GM10847 (cell line): Measurements from ENCODE around the gene ADAMTS9.

Source experiments
- POLR2A ChIP-seq: IDR thresholded peaks from 2 replicates; pipeline ENCODE4 v1.6.1; 2011; ENCODE audit not compliant: insufficient read length; ENCODE audit errors: extremely low read depth

Gene ADAMTS9

GRCh38 chr3:64648927-64649906 lies 38.6 kb downstream of the ADAMTS9 start:
- no peak for TF ChIP-seq POLR2A

GRCh38 chr3:64647825-64648224 lies 40.0 kb downstream of the ADAMTS9 start:
- no peak for TF ChIP-seq POLR2A

- TF ChIP-seq POLR2A: no peak
Measured at GRCh38 chr3:64645243-64645642, 42.6 kb downstream of the ADAMTS9 start.

DNA sequence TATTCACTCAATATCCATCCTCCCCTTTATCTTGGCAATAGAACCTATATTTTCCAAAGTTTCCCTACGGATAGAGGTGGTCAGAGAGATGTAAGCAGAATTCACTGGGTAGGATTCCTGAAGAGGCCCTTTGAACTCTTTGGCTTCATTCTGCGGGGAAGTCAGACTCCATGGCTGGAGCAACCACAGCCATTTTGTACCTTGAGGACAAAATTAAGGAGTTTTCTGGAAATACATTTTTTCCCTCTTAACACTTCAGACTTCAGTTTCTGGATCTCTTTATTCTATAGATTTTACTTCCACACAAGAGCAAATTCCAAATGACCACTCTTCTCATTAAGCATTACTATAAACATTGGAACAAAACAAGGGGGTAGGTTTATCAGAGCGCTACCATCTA lies 43.3 kb downstream of the ADAMTS9 start:
- no peak for TF ChIP-seq POLR2A

DNA sequence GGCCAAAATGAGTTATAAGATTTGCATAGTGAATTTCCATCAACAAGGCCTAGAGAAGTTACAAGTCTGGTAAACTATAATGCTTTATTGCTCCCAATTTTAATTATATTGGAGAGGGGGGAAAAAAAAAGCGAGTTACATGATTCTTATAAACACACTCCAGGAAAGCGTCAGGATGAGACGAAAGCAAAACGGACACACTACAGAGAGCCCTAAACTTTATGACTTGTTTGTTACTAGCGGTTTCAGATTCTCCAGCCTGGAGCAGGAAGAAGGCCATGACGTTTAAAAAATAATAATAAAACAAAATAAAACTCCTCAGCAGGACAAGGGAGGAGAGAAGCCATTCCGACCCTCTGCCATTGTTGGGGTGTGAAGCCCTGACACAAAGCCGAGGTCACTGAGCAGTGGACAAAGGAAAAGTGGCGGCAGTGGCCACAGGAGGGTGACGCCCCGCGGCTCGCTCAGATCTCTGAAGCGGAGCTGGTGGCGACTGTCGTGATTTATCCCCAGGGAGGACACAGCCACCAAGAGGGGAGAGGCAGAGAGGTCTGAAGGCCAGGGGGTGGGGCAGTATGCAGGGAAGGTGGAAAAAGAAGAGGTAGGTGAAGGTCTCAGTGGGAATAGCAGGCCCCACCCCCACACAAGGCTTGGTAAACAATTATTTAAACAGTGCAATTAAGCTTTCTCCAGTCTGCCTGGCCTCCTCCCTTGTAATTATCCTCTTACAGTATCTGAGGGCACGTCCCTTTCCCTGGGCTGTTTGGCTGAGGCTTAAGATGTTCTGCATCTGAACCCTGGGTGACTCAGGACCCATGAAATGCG lies 45.3 kb downstream of the ADAMTS9 start:
- no peak for TF ChIP-seq POLR2A

DNA sequence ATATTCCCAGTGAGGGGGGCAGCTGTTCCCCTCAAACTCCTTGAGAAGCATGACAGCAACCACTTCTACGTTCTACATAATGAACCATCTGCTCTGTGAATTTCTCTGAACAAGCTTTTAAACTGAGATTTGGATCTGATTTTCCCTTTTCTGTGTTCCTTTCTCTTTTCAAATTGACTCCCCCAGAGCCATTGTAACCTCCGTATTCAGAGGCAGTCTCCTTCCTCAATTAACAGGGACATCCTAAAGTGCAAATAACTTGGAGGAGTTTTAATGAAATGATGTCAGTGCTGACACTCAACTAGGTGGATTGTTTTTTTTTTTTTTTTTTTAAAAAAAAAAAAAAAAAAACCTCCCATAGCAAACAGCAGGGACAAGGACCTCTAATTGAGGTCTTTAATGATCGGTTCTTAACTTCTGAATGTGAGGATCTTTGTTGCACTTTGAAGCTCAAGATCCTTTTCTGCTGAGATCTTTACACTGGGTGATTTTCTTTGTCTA lies 48.8 kb downstream of the ADAMTS9 start:
- no peak for TF ChIP-seq POLR2A

- no peak for TF ChIP-seq POLR2A
Measured at GRCh38 chr3:64638511-64638910, 49.3 kb downstream of the ADAMTS9 start.

DNA sequence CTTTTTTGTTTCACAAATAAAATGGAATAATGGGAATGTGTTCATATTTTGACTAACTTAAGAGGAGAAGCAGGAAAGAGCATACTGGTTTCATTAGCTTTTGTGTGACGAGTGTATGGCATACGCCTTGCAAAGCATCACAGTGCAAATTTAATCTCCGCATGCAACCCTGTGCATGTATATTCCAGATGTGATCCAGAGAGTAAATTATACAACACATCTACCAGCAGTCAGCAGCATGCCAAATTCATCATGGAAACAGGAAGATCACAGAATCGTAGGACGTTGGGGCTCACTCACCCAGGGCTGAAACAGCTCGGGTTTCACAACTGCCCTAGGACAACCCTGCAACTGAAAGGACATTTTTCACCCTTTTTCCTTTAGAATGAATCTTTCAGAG lies 53.4 kb downstream of the ADAMTS9 start:
- no peak for TF ChIP-seq POLR2A

DNA sequence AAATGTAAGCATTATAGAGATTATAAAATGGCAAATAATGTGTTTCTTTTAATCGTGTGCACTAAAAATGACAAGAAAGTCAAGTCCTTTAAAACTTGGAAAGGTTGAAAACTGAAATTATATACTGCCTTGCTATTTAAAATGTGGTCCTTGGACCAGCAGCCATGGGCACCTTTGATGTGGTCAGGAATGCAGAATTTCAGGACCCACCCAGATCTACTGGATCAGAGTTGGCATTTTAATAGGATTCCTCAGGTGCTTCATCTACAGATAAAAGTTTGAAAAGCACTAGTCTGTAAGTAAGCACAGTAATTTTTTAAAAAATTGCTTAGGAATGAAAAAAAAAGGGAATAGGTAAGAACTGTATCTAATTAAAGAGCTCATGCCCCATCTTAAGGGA lies 55.8 kb downstream of the ADAMTS9 start:
- TF ChIP-seq POLR2A: no peak

GRCh38 chr3:64627471-64628321 lies 60.1 kb downstream of the ADAMTS9 start:
- TF ChIP-seq POLR2A: no peak

- no peak for TF ChIP-seq POLR2A
Measured at GRCh38 chr3:64627042-64627441, 60.8 kb downstream of the ADAMTS9 start.

GRCh38 chr3:64625381-64625780 lies 62.4 kb downstream of the ADAMTS9 start:
- TF ChIP-seq POLR2A: no peak

DNA sequence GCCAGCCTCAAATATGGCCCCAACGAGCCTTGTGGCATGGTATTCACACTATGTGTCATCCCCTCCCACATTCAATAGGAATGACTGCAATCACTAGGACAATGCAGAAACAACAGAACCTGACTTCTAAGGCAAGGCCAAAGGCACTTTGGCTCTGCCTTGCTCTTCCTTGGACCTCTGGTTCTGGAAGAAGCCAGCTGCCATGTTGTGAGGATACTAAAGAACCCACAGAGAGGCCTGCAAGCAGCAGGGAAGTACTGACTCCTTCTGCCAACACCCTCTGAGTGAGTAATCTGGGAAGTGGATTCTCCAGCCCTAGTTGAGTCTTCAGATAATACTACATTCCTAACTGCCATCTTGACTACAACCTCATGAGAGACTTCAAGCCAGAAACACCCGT lies 64.7 kb downstream of the ADAMTS9 start:
- no peak for TF ChIP-seq POLR2A

DNA sequence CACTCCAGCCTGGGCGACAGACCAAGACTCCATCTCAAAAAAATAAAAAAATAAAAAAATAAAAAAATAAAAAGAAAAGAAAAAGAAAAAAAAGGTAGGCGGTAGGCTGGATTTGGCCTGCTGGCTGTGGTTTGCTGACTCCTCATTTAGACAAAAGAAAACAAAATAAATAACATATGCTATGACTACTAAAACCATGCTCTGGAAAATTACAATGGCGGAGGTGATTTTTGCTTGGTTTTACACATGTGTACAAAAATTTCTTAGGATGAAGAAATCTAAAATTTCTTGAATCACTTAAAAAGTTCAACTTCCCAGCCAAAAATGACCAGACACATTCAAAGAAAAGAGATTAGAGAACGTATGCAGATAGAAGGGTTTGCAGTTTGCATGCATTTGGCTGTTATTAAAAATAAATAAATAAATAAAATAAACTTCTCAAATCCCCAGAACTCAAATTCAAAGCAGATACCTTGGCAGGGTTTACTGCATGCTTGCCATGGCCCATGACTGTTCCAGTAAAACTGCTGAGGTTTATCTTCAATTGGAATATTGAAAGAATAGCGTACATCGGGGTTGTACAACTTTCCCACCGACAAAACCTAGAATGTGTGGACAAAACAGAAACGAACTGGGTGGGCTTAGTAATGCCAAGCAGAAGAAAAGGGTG lies 65.9 kb downstream of the ADAMTS9 start:
- TF ChIP-seq POLR2A: no peak
